ENCODE results near the gene NSUN3.

GRCh38 chr3:94118390-94118789, 55.5 kb downstream of the NSUN3 start:
- TF ChIP-seq CTCF (conservative IDR thresholded peaks at IDR 0.05): no peak
- no peak for TF ChIP-seq ZFX (IDR thresholded peaks at IDR 0.05)
